GM23338 (cell line): ENCODE measurements around the gene RNF17. TPM values are rescaled to one million over a fixed set of nuclear protein-coding genes. Genes with fewer than 3 reads are reported as not detected.

Experiments used
- ATAC-seq: fragments of 200-7000 bp; cut with Tn5 transposase; 3 replicates; pipeline ENCODE4 v1.9.1; 2020
- DNase-seq: peaks from one replicate; pipeline ENCODE4 v3.0.0-alpha.2; 2015; ENCODE audit warnings: low spot score
- H2AFZ ChIP-seq: fragments of 200-600 bp; sonication (generic); 2 replicates; pipeline ENCODE4 v1.8.0; 2016; ENCODE audit warnings: antibody characterized with exemption, mild to moderate bottlenecking, moderate library complexity
- H3F3A ChIP-seq: fragments of 200-600 bp; sonication (generic); replicated peaks from 2 replicates; pipeline ENCODE4 v1.8.0; 2017; ENCODE audit warnings: antibody characterized with exemption, mixed run types, low read depth
- H3K27ac ChIP-seq: fragments of 200-600 bp; sonication (generic); 2 replicates; pipeline ENCODE4 v1.6.1; 2016; ENCODE audit warnings: low read depth
- H3K27me3 ChIP-seq: fragments of 200-600 bp; sonication (generic); 2 replicates; pipeline ENCODE4 v1.8.0; 2016; ENCODE audit warnings: mild to moderate bottlenecking, mixed run types, moderate library complexity; ENCODE audit not compliant: insufficient read depth
- H3K36me3 ChIP-seq: fragments of 200-600 bp; sonication (generic); 2 replicates; pipeline ENCODE4 v1.8.0; 2016; ENCODE audit warnings: mild to moderate bottlenecking; ENCODE audit not compliant: insufficient read depth
- H3K4me1 ChIP-seq: fragments of 200-600 bp; sonication (generic); 2 replicates; pipeline ENCODE4 v1.8.0; 2016; ENCODE audit warnings: mild to moderate bottlenecking, moderate library complexity; ENCODE audit not compliant: insufficient read depth
- H3K4me2 ChIP-seq: fragments of 200-600 bp; sonication (generic); 2 replicates; pipeline ENCODE4 v1.7.1; 2017; ENCODE audit warnings: mixed run types
- H3K4me3 ChIP-seq: fragments of 200-600 bp; sonication (generic); 2 replicates; pipeline ENCODE4 v1.6.1; 2016; ENCODE audit warnings: mixed run types
- H3K79me2 ChIP-seq: fragments of 200-600 bp; sonication (generic); replicated peaks from 2 replicates; pipeline ENCODE4 v1.8.0; 2017; ENCODE audit warnings: mild to moderate bottlenecking; ENCODE audit not compliant: insufficient read depth
- H3K9me2 ChIP-seq: fragments of 200-600 bp; sonication (generic); 2 replicates; pipeline ENCODE4 v1.8.0; 2017; ENCODE audit not compliant: insufficient read depth
- H4K20me1 ChIP-seq: fragments of 200-600 bp; sonication (generic); replicated peaks from 2 replicates; pipeline ENCODE4 v1.8.0; 2017; ENCODE audit warnings: mild to moderate bottlenecking; ENCODE audit not compliant: insufficient read depth
- H3K27ac Mint-ChIP-seq: 2 replicates; pipeline ENCODE4 v1.8.0; 2020; ENCODE audit warnings: inconsistent platforms, mild to moderate bottlenecking, moderate library complexity, mixed read lengths
- H3K27me3 Mint-ChIP-seq: 3 replicates; pipeline ENCODE4 v1.8.0; 2022; ENCODE audit warnings: low read depth, mild to moderate bottlenecking, moderate library complexity, mixed read lengths, inconsistent platforms; ENCODE audit not compliant: insufficient read depth, poor library complexity
- H3K36me3 Mint-ChIP-seq: 3 replicates; pipeline ENCODE4 v1.8.0; 2021; ENCODE audit warnings: low read depth, mild to moderate bottlenecking, inconsistent platforms, moderate library complexity, mixed read lengths
- H3K4me1 Mint-ChIP-seq: 3 replicates; pipeline ENCODE4 v1.8.0; 2020; ENCODE audit warnings: mild to moderate bottlenecking, inconsistent platforms, mixed read lengths
- H3K4me3 Mint-ChIP-seq: 3 replicates; pipeline ENCODE4 v1.8.0; 2021; ENCODE audit warnings: moderate library complexity, mild to moderate bottlenecking, inconsistent platforms, mixed read lengths
- H3K9me3 Mint-ChIP-seq: 3 replicates; pipeline ENCODE4 v1.8.0; 2020; ENCODE audit warnings: moderate library complexity, mild to moderate bottlenecking, inconsistent platforms, mixed read lengths
- CREB1 ChIP-seq: fragments of 250-450 bp; sonication (Bioruptor Pico); IDR thresholded peaks from 2 replicates; pipeline ENCODE4 v1.5.0; 2020; ENCODE audit warnings: low read depth, mild to moderate bottlenecking, moderate library complexity
- EZH2 ChIP-seq: fragments of 200-600 bp; sonication (generic); IDR thresholded peaks from one replicate; pipeline ENCODE4 v1.8.0; 2017; ENCODE audit warnings: antibody characterized with exemption, mild to moderate bottlenecking, low read depth; ENCODE audit not compliant: unreplicated experiment
- EZH2phosphoT487 ChIP-seq: fragments of 200-600 bp; sonication (generic); IDR thresholded peaks from one replicate; pipeline ENCODE4 v1.8.1; 2018; ENCODE audit warnings: antibody characterized with exemption; ENCODE audit not compliant: unreplicated experiment
- NANOG ChIP-seq: IDR thresholded peaks from 2 replicates; pipeline ENCODE4 v1.6.1; 2016; ENCODE audit warnings: antibody characterized with exemption, borderline replicate concordance
- POLR2AphosphoS5 ChIP-seq: IDR thresholded peaks from 2 replicates; pipeline ENCODE4 v1.6.1; 2016; ENCODE audit warnings: antibody characterized with exemption, low read depth
- REST ChIP-seq: IDR thresholded peaks from one replicate; pipeline ENCODE4 v1.6.1; 2018; ENCODE audit warnings: antibody characterized with exemption; ENCODE audit not compliant: unreplicated experiment
- STAT1 ChIP-seq: IDR thresholded peaks from one replicate; pipeline ENCODE4 v1.6.1; 2016; ENCODE audit warnings: antibody characterized with exemption; ENCODE audit not compliant: unreplicated experiment
- ZNF114 ChIP-seq: fragments of 250-450 bp; sonication (Bioruptor Pico); IDR thresholded peaks from 2 replicates; pipeline ENCODE4 v1.5.0; 2020; ENCODE audit warnings: mild to moderate bottlenecking, moderate library complexity
- ZNF331 ChIP-seq: fragments of 250-450 bp; sonication (Bioruptor Pico); IDR thresholded peaks from 2 replicates; pipeline ENCODE4 v1.5.0; 2020; ENCODE audit warnings: low read depth, mild to moderate bottlenecking, moderate library complexity
- polyA plus RNA-seq: library from polyadenylated mRNA; unstranded; fragments of >200 nt; fragmentation: Nextera tagmentation; extraction: Ambion mirVana; gene quantifications from 2 replicates; pipeline ENCODE4 v1.2.1, GENCODE V29; 2016
- total RNA-seq: library from RNA; depleted of rRNA; stranded (reverse); fragments of >200 nt; shearing (Covaris generic); gene quantifications from 2 replicates; pipeline ENCODE4 v1.2.3, GENCODE V29; 2014
- TF ChIP-seq, protein P1 (sequence below): IDR thresholded peaks from 2 replicates; pipeline ENCODE4 v1.6.1; 2016; ENCODE audit warnings: antibody characterized with exemption

Gene RNF17
- total and polyA plus RNA-seq, 2 experiments from 2014 or later: 0.16 TPM; not detected in 1

DNA sequence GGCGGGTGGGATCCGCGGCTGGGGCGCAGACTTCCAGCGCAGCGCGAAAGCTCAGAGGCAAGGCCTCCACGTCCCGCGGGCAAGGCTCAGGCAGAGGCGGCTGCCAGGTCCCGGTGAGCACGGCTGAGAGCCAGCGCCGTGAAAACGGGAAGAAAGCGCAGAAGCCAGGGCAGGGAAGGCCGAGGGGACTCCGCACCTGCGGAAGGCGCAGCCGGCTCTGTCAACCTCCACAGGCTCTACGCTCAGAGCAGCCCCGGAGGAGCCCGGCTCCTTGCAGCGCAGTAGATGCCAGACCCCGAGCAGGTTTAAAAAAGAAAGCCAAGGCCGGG is 131.0 kb downstream of the RNF17 start:
- ATAC-seq: peak; percentile 83
- no peaks in the 10 kb centered on the region for H3K27me3 ChIP-seq
- DNase-seq: peak; percentile 55
- Mint-ChIP-seq H3K4me1 (no peaks in the 10 kb centered on the region), H3K36me3 (peaks cover 49% of the 10 kb centered on the region), H3K4me3 (no peak overlapping the region), H3K27ac (no peak overlapping the region), H3K9me3 (no peaks in the 10 kb centered on the region; the same call in 2 of the 3 replicates), H3K27me3 (peaks cover 7% of the 10 kb centered on the region)
- no peak overlapping the region for H3K4me3 ChIP-seq
- no peaks in the 10 kb centered on the region for H3K9me2 ChIP-seq
- TF ChIP-seq EZH2phosphoT487: no peak
- TF ChIP-seq ZNF331 (CRISPR knock-in tag): no peak
- no peak for TF ChIP-seq NANOG
- no peak for TF ChIP-seq POLR2AphosphoS5
- no peak for TF ChIP-seq REST
- no peak for TF ChIP-seq EZH2
- TF ChIP-seq ZNF114 (CRISPR knock-in tag): no peak
- no peak for TF ChIP-seq CREB1
- no peak overlapping the region for H2AFZ ChIP-seq
- no peaks in the 10 kb centered on the region for H3K4me1 ChIP-seq
- no peak overlapping the region for H3K27ac ChIP-seq
- H3K79me2 ChIP-seq: no peaks in the 10 kb centered on the region
- peaks cover 3% of the 10 kb centered on the region for H3K36me3 ChIP-seq
- H3F3A ChIP-seq: no peaks in the 10 kb centered on the region
- peaks cover 6% of the 10 kb centered on the region for H4K20me1 ChIP-seq
- H3K4me2 ChIP-seq: no peak overlapping the region

GRCh38 chr13:24896061-24896460 is 132.1 kb downstream of the RNF17 start:
- H3K9me2 ChIP-seq: no peaks in the 10 kb centered on the region
- H3K4me1 ChIP-seq: no peaks in the 10 kb centered on the region
- H3K4me2 ChIP-seq: no peak overlapping the region
- Mint-ChIP-seq H3K9me3 (no peaks in the 10 kb centered on the region; the same call in 2 of the 3 replicates), H3K36me3 (peaks cover 43% of the 10 kb centered on the region), H3K27me3 (peaks cover 6% of the 10 kb centered on the region), H3K4me3 (no peak overlapping the region), H3K27ac (no peak overlapping the region), H3K4me1 (no peaks in the 10 kb centered on the region)
- H3K36me3 ChIP-seq: peaks cover 3% of the 10 kb centered on the region
- H3F3A ChIP-seq: no peaks in the 10 kb centered on the region
- DNase-seq (no peak), ATAC-seq (no peak)
- no peaks in the 10 kb centered on the region for H3K79me2 ChIP-seq
- H3K27ac ChIP-seq: no peak overlapping the region
- H3K27me3 ChIP-seq: no peaks in the 10 kb centered on the region
- no peak overlapping the region for H3K4me3 ChIP-seq
- H4K20me1 ChIP-seq: peaks cover 6% of the 10 kb centered on the region
- no peak overlapping the region for H2AFZ ChIP-seq
- TF ChIP-seq ZNF114 (CRISPR knock-in tag): no peak
- TF ChIP-seq ZNF331 (CRISPR knock-in tag): no peak
- TF ChIP-seq POLR2AphosphoS5: no peak
- TF ChIP-seq REST: no peak
- TF ChIP-seq CREB1: no peak
- TF ChIP-seq STAT1: no peak
- TF ChIP-seq, protein P1, sequence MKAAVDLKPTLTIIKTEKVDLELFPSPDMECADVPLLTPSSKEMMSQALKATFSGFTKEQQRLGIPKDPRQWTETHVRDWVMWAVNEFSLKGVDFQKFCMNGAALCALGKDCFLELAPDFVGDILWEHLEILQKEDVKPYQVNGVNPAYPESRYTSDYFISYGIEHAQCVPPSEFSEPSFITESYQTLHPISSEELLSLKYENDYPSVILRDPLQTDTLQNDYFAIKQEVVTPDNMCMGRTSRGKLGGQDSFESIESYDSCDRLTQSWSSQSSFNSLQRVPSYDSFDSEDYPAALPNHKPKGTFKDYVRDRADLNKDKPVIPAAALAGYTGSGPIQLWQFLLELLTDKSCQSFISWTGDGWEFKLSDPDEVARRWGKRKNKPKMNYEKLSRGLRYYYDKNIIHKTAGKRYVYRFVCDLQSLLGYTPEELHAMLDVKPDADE: no peak
